ENCODE measurements around the gene SLC30A9. TPM values are rescaled to one million over a fixed set of nuclear protein-coding genes. Genes with fewer than 3 reads are reported as not detected.

The SLC30A9 gene
- total RNA-seq, 1 experiment from 2014 or later, result 43.4 TPM

GRCh38 chr4:42018451-42018850 lies 28.1 kb downstream of the SLC30A9 start:
- no peaks in the 10 kb centered on the region for H3K4me1 Mint-ChIP-seq (ENCODE audit: low read depth, unreplicated experiment)
- intact Hi-C loops (cut with micrococcal nuclease; ENCODE audit: unreplicated experiment), result no loop called here
- H3K36me3 Mint-ChIP-seq (ENCODE audit: insufficient read depth, unreplicated experiment), result no peaks in the 10 kb centered on the region
- no peak for TF ChIP-seq CTCF (IDR thresholded peaks at IDR 0.05; ENCODE audit: unreplicated experiment)
- no peak overlapping the region for H3K27ac Mint-ChIP-seq (ENCODE audit: unreplicated experiment)
- no peak for DNase-seq
- no peaks in the 10 kb centered on the region for H3K27me3 Mint-ChIP-seq (ENCODE audit: unreplicated experiment)
- no TSS peak for BruUV-seq (replicated peaks)
- no peaks in the 10 kb centered on the region for H3K9me3 Mint-ChIP-seq (ENCODE audit: low read depth, unreplicated experiment)
- CTCF ChIA-PET, result interaction anchor here (0.9 kb wide), 1 partner anchor 30 kb away, joined by 5 read pairs; no protein-coding TSS in a partner anchor
- no peak overlapping the region for H3K4me3 Mint-ChIP-seq (ENCODE audit: low read depth, unreplicated experiment)

- peaks cover 9% of the 10 kb centered on the region for H3K4me1 Mint-ChIP-seq (ENCODE audit: low read depth, unreplicated experiment)
- no peak overlapping the region for H3K27ac Mint-ChIP-seq (ENCODE audit: unreplicated experiment)
- BruUV-seq (replicated peaks), result no TSS peak
- peaks cover 6% of the 10 kb centered on the region for H3K36me3 Mint-ChIP-seq (ENCODE audit: insufficient read depth, unreplicated experiment)
- intact Hi-C loops (cut with micrococcal nuclease; ENCODE audit: unreplicated experiment), result no loop called here
- no peak for DNase-seq
- no peaks in the 10 kb centered on the region for H3K27me3 Mint-ChIP-seq (ENCODE audit: unreplicated experiment)
- CTCF ChIA-PET, result interaction anchor here (0.8 kb wide), 1 partner anchor 30 kb away, joined by 5 read pairs; no protein-coding TSS in a partner anchor
- H3K4me3 Mint-ChIP-seq (ENCODE audit: low read depth, unreplicated experiment), result no peak overlapping the region
- no peak for TF ChIP-seq CTCF (IDR thresholded peaks at IDR 0.05; ENCODE audit: unreplicated experiment)
- peaks cover 6% of the 10 kb centered on the region for H3K9me3 Mint-ChIP-seq (ENCODE audit: low read depth, unreplicated experiment)
These were observed 58.1 kb downstream of the SLC30A9 start for GRCh38 chr4:42048394-42048793.

GRCh38 chr4:42050516-42051249 lies 60.4 kb downstream of the SLC30A9 start:
- Mint-ChIP-seq H3K4me3 (ENCODE audit: low read depth, unreplicated experiment) (no peak overlapping the region), H3K9me3 (ENCODE audit: low read depth, unreplicated experiment) (no peaks in the 10 kb centered on the region), H3K27ac (ENCODE audit: unreplicated experiment) (no peak overlapping the region), H3K4me1 (ENCODE audit: low read depth, unreplicated experiment) (peaks cover 9% of the 10 kb centered on the region), H3K27me3 (ENCODE audit: unreplicated experiment) (no peaks in the 10 kb centered on the region), H3K36me3 (ENCODE audit: insufficient read depth, unreplicated experiment) (no peaks in the 10 kb centered on the region)
- DNase-seq, result no peak
- TF ChIP-seq CTCF (IDR thresholded peaks at IDR 0.05; ENCODE audit: unreplicated experiment), result no peak
- intact Hi-C loops (cut with micrococcal nuclease; ENCODE audit: unreplicated experiment), result no loop called here
- CTCF ChIA-PET, result no interaction called here
- BruUV-seq (replicated peaks), result no TSS peak

- CTCF ChIA-PET, result no interaction called here
- no peaks in the 10 kb centered on the region for H3K4me1 Mint-ChIP-seq (ENCODE audit: low read depth, unreplicated experiment)
- H3K4me3 Mint-ChIP-seq (ENCODE audit: low read depth, unreplicated experiment), result no peak overlapping the region
- no TSS peak for BruUV-seq (replicated peaks)
- H3K27me3 Mint-ChIP-seq (ENCODE audit: unreplicated experiment), result no peaks in the 10 kb centered on the region
- no peaks in the 10 kb centered on the region for H3K36me3 Mint-ChIP-seq (ENCODE audit: insufficient read depth, unreplicated experiment)
- intact Hi-C loops (cut with micrococcal nuclease; ENCODE audit: unreplicated experiment), result no loop called here
- no peaks in the 10 kb centered on the region for H3K9me3 Mint-ChIP-seq (ENCODE audit: low read depth, unreplicated experiment)
- no peak for TF ChIP-seq CTCF (IDR thresholded peaks at IDR 0.05; ENCODE audit: unreplicated experiment)
- DNase-seq, result no peak
- H3K27ac Mint-ChIP-seq (ENCODE audit: unreplicated experiment), result no peak overlapping the region
These were observed 76.1 kb downstream of the SLC30A9 start for GRCh38 chr4:42066402-42066801.
